Activated CD8-positive, alpha-beta memory T cell treated with anti-CD3 and anti-CD28 coated beads, Interleukin-2, amount 10 ng/mL, durations not matched to agents 7 days and 5 days (primary cell): ENCODE results near the gene CA5B. TPM values are rescaled to one million over a fixed set of nuclear protein-coding genes. Genes with fewer than 3 reads are reported as not detected.

Experiments used
- ATAC-seq: fragments of 150-1000 bp; cut with Tn5 transposase; one replicate; pipeline ENCODE4 v1.10.0; 2021; ENCODE audit warnings: moderate library complexity
- CTCF ChIA-PET: fragments of 350-600 bp; sonication (Branson Sonifier 250); formaldehyde crosslinking; loops from one replicate; lab custom pipeline; 2021; ENCODE audit warnings: antibody characterized with exemption; lab: Charles Lee
- DNase-seq: peaks from one replicate; pipeline ENCODE4 v3.0.0-alpha.2; 2020
- H3K27ac Mint-ChIP-seq: one replicate; pipeline ENCODE4 v1.8.0; 2021; ENCODE audit warnings: mild to moderate bottlenecking, mixed read lengths
- H3K27me3 Mint-ChIP-seq: one replicate; pipeline ENCODE4 v1.8.0; 2021; ENCODE audit warnings: mixed read lengths
- H3K36me3 Mint-ChIP-seq: one replicate; pipeline ENCODE4 v1.8.0; 2021; ENCODE audit warnings: mild to moderate bottlenecking, mixed read lengths
- H3K4me1 Mint-ChIP-seq: one replicate; pipeline ENCODE4 v1.8.0; 2021; ENCODE audit warnings: mixed read lengths
- H3K4me3 Mint-ChIP-seq: one replicate; pipeline ENCODE4 v1.8.0; 2021; ENCODE audit warnings: mild to moderate bottlenecking, moderate library complexity, mixed read lengths
- H3K9me3 Mint-ChIP-seq: one replicate; pipeline ENCODE4 v1.8.0; 2022; ENCODE audit warnings: low read depth, mixed read lengths
- total RNA-seq, 2 experiments: library from RNA; stranded (reverse); gene quantifications; one replicate each; pipeline ENCODE4 v1.2.3, GENCODE V29; 2021

Gene CA5B
- total RNA-seq, 2 experiments from 2014 or later, result 7.8 to 12.7 TPM

- CTCF ChIA-PET, result no interaction called here
- Mint-ChIP-seq H3K9me3 (no peaks in the 10 kb centered on the region), H3K4me1 (peaks cover 2% of the 10 kb centered on the region), H3K4me3 (no peak overlapping the region), H3K27me3 (no peaks in the 10 kb centered on the region), H3K27ac (no peak overlapping the region), H3K36me3 (peaks cover 4% of the 10 kb centered on the region)
- ATAC-seq (no peak), DNase-seq (no peak)
Measured at GRCh38 chrX:15834827-15835595, 96.9 kb downstream of the CA5B start.

Other genes starting within 250 kb of the CA5B start
- gene PIR, start 244.9 kb upstream of the CA5B start, total RNA-seq, result 1 to 10 TPM; 6.2 to 7.0 TPM
- not detected for gene BMX, start 237.5 kb upstream of the CA5B start, total RNA-seq
- gene ACE2, start 137.3 kb upstream of the CA5B start, total RNA-seq, result not detected
- gene CLTRN, start 73.5 kb upstream of the CA5B start, total RNA-seq, result under 1 TPM in 1 of 2 experiments, not detected in 1; 0.21 TPM
- gene ZRSR2, start 52.2 kb downstream of the CA5B start, total RNA-seq, result 10 to 100 TPM; 18.0 to 20.1 TPM
- gene AP1S2, start 116.5 kb downstream of the CA5B start, total RNA-seq, result 10 to 100 TPM; 21.4 to 22.4 TPM